Activated T-cell treated with anti-CD3 and anti-CD28 coated beads for 24 hours (primary cell): ENCODE measurements around the gene DNAJA3.
"Not testable (repeated sequence)": the region's sequence is repeated elsewhere in the genome, so short reads cannot be mapped to it uniquely, and the experiment has no call there.

Source experiments
- DNase-seq: peaks from one replicate; pipeline ENCODE4 v3.0.0-alpha.2; 2020; ENCODE audit warnings: low read depth

The DNAJA3 gene

DNA sequence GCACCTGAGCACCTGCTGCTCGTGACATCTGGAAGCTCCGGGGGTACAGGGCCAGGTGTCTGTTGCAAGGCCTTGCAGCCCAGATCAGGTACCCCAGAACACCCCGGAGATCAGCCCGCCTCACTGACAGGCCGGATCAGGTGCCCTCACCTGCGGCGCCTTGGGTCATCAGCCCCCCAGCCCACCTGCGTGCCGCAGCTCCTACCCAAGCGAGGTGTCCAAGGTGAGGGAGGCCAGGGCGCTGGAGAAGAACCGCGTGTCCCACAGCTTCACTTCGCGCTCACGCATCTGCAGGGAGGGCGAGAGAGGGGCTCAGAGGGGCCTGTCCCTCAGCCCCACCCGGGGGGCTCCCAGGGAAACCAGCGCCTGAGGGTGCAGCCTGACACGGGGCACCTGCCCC, 37.9 kb upstream of the DNAJA3 start:
- DNase-seq: no peak

DNA sequence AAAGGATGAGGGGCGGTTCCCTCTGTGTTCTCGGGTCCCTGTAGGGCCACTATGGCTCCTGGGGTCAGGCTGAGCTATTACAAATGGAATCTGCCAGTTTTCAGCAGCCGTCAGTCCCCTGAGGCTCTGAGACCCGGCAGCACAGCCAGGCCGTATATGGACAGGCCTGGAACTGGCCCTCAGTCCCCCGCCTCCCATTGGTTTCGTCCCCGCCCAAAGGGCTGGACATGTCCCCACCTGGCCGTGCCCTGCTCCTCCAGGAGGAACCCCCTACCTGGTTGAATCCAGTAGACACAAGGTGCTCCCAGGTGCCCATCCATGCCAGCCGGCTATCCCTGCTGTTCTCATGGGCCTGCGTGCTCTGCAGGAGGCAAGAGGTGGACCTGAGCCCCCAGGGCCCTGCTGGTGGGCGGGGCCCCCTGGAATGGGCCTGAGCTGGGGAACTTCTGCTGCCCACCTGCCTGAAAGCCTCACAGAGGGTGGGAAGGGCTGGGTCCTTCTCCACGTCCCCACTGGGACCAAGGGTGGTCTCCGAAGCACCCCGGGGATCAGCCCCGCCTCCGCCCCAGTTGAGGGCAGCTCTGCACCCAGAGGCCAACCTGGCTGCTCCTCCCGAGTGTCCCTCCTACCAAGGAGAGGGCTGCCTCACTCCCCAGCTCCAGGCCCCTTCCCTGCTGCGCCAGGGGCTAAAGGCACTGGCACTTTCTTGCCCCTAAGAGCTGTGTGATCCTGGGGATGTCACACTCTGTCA, 37.2 kb upstream of the DNAJA3 start:
- DNase-seq: no peak

DNA sequence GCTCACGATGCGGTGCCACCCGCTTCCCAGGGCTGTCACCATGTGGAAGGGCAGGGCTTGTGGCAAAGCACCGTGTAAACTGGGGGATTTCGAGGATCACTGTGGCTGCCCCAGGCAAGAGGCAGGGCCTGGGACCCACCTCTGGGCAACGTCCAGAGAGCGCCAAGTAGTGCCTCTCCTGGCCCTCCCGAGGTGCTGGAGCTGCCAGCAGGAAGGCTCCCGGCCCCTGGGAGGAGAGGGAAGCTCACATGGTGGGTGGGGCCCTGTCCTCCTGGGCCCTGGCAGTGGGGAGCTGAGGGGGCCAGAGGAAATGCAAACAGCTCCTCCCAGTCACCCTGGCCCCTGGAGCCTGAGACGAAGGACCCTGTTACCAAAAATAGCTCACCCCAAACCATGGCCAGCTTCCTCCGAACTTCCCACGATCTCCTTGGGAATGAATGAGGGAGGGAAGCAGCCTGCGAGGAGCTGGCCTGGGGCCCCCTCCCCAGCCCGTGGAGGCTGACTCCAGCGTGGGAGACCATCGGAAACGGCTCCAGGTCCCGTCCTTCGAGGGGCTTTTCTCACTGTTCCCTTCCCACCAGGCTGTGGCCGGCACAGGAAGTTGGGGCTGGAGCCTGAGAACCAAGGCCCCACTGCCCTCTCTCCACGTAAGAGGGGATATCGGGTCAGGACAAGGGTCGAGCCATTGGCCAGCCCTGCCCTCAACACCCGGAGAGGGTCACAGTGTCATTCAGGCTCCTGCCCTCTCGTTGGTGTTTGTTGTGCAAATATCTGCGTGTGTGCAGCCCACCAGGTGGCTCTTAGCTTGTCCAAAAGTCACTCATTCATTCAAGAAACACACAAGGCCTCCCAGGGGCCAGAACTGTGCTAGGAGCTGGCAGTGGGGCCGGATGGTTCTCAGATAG, 36.4 kb upstream of the DNAJA3 start:
- no peak for DNase-seq

DNA sequence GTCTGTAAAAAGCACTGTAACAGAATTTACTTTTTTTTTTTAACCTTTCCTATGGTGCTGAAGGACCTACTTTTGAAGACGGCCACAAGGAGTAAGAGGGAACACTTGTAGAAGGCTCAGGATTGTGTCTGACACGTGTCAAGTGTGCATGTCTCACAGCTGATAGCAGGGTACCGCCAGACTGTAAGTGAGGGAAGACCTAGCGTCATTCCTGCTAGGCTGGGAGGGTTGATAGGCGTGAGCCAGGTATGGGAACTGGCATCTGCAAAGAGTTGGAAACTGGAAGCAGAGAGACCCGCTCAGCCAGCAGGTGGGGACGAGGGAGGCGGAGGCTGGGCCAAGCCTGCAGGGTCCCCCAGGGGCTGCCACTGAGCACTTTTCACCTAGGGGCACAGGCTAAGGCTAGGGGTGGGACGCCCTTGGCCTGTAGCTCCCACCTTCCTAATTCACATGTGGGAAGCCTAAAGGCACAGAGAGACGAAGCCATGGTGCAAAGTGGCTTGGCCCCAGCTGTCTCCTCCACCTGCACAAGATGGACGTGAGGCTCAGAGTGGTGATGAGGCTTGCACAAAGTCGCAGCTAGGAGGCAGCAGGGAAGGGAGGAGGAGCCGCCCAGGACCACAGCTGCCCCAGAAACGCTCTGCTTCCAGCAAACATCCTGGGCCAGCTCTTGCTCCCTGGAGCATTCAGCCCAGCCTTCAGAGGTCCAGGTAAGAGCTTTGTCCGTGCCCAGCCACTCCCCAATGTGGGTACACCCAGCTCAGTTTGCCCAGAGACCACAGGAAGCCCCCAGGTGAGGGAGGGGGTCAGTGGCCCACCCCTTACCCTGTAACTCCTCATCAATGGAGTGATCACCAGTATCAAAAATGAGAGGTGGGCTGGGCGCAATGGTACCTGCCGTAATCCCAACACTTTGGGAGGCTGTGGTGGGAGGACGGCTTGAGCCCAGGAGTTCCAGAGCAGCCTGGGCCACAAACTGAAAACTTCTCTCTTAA, 35.1 kb upstream of the DNAJA3 start:
- no peak for DNase-seq

DNA sequence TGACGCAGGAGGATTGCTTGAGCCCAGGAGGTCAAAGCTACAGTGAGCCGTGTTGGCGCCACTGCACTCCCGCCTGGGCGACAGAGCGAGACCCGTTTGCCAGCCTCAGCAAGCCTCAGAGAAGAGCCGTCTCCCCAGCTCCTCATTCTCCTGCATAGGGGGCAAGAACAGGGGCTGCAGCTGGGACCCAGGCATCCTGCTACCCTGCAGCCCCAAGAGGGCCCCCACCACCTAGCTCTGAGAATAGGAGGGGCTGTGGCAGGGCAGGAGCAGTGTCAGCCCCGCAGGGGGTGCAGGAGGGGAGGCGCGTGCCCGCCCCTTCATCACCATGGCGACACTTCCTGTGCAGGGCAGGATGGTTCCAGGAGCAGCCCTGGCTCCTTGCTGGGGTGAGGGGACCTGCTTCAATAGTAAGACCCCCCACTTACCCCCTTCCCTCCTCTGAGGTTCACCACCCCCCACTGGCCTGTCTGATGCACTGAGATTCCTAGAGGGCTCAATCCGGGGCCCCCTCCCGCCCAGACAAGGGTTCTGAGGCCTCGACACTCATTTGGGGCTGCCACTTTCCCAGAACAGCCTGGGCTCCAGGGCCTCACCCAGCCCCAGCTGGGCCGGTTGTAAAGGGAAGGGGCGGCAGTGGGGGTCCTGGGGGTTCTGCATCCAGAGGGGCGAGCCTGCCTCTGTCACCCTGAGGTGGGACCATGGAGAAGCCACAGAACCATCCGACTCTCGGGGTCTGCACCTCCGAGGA, 33.9 kb upstream of the DNAJA3 start:
- DNase-seq: no peak

DNA sequence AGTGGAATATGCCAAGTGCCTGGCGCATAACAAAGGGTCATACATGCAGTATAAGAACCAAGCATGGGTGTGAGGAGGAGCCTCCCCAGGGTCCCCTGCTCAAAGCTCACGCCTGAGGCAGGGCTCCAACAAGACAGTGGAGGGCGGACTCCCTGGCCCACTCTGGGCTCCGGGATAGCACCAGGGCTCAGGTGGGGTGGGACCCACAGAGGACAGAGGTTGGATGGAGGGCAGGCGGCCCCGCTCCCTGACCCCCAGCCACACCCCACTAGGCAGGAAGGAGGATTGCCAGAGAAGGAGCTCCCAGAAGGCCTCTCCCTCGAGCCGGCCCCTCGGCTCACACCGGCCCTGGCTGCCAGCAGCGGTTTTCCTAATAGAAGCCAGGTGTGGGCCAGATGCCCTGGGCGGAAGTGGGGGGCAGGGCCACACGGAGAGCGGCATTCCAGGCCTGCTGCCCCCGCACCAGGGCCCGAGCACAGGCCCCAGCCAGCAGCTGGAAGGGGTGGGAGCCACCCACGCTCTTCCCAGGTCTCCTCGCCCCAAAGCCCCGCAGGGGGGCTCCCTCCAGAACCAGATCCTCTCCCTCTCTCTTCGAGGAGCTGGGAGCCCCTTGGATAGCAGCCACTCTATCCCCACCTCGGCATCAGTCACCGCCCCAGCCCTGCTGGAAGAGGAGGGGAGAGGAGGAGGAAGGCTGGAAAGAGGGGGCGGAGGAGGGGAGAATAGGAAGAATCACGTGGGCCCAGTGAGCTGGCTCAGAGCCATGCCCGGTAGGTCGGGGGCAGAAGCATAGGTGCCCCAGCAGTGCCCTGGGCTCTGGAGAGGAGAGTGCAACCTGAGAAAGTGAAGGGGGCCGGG, 33.1 kb upstream of the DNAJA3 start:
- DNase-seq: no peak

DNA sequence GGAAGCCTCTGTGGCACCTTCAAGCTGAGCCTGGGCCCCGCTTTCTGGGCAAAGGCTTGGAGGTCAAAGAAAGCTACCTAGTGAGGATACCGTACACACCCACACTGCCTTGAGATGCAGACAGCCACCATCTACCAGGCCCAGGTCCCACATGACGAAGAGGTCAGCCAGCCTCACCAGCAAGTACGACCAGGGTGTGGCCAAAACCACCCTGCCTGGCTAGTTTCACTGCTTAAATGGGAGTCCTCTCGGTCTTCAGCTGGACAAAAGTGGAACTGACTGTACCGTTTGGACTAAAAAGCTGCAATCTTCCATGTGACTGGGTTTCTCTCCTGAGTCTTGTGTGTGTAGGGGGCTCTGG, 32.4 kb upstream of the DNAJA3 start:
- DNase-seq: no peak

DNA sequence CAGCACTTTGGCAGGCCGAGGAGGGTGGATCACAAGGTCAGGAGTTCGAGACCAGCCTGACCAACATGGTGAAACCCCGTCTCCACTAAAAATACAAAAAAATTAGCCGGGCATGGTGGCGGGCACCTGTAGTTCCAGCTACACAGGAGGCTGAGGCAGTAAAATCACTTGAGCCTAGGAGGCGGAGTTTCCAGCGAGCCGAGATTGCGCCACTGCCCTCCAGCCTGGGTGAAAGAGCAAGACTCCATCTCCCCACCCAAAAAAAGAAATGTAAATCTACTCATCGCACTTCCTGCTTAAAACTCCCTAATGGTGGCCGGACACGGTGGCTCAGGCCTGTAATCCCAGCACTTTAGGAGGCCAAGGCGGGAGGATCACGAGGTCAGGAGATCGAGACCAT, 31.8 kb upstream of the DNAJA3 start:
- DNase-seq: not testable (repeated sequence)

DNA sequence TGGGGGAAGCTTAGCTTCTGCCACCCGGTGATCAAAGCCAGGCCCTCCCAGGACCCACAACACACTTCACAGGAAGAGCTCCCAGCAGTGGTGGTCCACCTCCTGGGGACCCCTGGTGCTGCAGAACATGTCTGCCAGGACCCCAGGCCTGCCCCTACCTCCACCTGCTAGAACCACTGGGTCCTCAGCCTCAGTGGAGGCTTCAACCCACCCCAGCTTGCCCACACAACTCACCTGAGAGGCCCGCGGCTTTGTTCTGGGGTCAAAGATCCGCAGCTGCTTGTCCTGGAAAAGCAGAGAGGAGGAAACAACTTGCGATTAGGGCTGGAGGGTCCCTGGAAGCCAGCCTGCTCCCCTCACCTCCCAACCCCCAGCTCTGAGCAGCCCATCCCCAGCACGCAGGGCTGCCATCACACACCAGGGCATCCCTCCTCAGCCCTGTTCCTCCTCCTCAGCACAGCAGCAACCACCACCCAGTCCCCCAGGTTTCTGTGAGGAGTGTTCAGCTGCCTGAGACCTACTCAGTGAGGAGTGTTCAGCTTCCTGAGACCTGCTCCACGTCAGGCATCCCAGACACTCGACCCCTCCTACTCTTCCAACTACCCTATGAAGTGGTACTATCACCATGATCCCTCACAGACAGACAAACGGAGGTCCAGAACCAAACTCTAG, 30.5 kb upstream of the DNAJA3 start:
- DNase-seq: no peak

DNA sequence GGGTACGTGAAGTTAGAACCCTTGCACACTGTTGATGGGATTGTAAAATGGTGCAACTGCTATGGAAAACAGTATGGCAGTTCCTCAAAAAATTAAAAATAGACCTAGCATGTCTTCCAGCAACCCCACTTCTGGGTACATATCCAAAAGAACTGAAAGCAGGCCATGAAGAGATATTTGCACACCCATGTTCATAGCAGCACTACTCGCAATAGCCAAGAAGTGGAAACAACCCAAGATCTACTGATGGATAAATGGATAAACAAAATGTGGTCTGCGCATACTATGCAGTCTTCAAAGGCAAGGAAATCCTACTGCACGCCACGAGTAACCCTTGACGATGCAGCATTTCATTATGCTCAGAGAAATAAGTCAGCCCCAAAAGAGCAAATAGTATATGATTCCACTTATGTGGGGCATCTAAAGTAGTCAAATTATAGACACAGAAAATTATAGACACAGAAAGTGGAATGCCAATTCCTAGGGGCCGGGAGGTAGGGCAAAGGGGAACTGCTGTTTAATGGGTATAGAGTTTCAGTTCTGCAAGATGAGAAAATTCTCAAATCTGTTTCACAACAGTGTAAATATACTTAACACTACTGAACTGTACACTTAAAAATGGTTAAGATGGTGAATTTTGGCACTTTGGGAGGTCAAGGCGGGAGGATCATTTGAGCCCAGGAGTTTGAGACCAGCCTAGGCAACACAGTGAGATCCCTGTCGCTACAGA, 26.5 kb upstream of the DNAJA3 start:
- no peak for DNase-seq

DNA sequence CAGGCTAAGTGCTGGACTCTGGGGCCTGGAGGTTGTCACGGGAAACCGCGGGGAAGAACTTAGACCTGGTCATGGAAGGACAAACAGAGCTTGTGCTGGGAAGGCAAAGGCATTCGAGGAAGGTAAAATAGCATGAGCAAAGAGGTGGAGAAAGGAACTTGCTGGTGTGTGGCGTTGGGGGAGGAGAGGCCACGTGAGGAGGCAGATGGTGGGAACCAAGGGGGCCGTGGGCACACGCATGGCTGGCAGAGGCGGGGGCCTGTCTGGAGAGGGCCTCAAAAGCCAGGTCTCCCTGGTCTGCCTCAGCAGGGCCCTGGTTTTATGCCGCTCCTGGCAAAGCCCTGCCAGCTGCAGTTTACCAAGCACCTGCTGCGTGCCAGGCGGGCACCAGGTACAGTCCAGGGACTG, 24.6 kb upstream of the DNAJA3 start:
- no peak for DNase-seq

DNA sequence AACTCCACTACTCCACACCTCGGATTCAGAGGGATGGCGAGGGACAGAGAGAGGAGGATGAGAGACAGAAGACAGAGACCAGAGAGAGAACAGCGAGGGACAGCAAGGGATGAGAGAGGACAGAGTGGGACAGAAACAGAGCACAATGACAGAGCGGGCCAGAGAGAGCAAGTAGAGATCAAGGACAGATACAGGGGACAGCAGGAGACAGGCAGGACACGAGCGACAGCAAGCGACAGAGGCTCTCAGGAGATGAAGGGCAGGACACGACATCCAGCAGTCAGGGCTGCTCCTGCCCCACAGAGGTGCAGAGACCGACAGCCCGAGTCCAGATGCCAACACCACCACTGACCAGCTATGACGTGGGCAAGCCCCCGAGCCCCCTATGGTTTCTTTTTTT, 24.2 kb upstream of the DNAJA3 start:
- no peak for DNase-seq

DNA sequence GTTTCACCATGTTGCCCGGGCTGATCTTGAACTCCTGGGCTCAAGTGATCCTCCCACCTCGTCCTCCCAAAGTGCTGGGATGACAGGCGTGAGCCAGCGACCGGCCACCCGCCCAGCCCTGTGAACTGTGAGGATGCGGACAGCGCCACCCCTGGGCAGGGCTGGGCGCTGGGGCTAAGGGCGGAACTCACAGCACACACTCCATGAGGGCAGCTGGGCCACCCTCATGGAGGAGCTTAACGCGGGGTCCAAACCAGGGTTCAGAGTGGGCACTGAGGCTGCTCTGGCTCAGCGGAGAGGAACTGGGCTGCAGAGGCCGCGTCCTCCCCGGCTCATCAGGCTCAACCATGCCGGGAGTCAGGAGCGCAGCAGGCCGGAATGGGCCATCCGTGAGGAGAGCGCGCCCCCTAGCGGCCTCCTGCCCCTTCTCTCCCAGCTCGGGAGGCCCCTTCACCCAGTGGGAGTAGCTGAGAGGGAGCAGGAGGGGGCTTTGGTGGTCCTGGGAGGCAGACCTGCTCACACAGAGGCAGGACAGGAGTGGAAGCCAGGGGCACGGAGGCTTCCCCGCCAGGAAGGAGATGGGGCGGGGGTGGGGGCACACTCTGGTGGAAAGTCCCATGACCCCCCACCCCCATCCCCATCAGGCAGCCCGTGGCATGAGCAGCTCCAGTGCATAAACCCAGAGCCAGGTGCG, 23.1 kb upstream of the DNAJA3 start:
- DNase-seq: peak; percentile 55

DNA sequence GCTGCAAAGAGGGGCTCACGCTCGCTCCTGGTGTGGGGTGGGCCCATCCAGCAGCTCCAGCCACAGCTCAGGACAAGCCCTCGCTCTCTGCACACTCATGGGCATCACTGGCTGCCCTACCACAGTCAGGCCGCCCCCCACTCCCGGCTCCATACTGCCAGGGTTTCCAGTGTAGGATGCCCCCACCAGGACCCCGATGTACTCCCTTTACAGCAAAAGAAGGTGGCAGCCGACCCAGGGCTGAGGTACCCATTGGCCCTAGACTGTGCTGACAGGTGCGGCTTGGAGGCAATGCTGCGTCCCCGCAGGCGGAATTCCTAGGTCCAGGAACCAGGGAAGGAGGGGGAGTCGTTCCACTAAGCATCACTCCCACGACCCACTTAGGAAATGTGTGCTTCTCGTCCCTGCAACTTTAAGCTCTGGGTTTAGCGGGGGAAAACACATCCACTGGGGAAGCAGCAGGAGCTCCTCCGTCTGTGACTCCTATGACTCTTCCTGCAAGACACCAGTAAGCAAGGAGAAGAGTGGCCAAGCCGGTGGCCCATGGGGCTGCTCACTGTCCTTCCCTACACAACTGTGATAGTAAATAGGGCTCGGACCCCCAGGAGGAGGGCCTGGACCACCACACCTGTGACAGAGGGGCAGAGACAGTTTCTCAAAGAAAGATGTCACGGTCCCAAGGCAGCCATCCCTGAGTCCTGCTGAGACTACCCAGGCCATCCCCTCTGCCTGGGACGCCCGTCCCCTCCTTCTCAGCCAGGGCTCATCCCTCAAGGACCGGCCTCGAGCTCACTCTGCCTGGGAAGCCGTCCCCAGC, 22.3 kb upstream of the DNAJA3 start:
- DNase-seq: no peak

DNA sequence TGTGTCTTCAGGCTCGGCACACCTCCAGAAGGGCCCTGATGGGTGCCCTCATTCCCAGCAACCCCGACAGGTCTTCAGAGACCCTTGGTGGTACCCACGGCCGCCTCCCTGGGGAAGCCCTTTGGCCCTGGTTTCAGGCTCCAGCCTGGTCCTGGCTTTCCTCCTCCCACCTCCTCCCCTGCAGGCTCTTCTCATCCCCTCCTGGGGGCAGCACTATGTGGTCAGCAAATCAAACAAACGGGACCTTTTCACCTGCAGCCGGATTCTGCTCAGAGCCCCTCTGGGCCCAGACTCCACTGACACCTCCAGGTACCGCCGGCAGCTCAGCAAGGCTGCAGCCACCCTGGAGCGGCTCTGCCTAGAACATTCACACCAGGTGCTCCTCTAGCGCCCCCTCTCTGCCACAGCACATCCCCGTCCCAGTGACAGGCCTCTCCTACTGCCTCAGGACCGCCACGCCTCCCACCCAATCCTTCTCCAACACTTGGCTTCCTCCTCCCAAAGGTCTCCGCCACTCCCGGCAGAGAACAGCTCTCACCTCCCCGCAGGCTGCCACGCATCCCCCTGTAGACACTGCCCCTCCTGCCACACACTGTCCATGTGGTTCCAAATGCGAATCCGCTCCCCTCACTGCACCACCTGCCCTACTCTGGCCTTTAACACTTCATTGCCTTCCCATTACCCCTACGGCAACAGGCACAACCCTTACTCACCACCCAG, 21.3 kb upstream of the DNAJA3 start:
- no peak for DNase-seq

DNA sequence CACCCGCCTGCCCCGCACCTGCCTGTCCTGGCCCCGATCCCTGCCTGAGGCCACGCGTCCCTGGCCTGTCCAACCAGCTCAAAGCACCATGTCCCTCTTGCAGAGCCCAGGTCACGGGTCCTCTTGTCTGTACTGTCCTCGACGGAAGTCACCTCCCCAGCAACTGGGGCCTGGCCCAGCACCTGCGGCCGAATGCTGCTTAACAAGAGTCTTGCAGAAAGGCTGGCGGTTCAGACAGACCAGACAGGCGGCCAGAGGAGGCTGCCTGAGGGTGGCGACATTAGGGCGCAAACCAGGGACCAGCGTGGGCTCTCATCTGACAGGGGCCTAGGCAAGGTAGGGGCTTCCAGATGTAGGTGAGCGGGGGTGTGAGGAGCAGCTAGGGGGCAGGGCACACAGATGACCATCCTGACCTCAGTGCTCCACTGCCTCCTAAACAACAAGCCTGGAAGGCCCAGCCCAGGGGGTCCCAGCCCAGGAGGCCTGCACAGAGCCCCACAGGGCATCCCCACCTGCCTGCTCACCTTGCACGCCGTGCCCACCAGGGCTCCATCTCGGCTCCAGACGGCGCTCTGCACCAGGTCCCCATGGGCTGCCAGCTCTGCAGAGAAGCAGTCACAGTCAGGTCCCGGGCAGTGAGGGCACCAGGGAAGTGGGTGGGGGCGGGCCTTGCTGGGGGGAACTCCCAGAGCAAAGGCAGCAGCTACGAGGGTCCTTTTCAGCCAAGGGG, 20.5 kb upstream of the DNAJA3 start:
- DNase-seq: no peak
